Subcutaneous adipose tissue (tissue), 4 donors: ENCODE data around the gene PKM. TPM values are rescaled to one million over a fixed set of nuclear protein-coding genes. Genes with fewer than 3 reads are reported as not detected.

Experiments used
- total RNA-seq, 4 donors: library from RNA; depleted of rRNA; stranded (reverse); fragments of >200 nt; gene quantifications; one replicate each; pipeline ENCODE4 v1.1.0, GENCODE V29; 2016
- TF ChIP-seq, protein P1 (sequence below): fragments of 450-650 bp; IDR thresholded peaks from one replicate; pipeline ENCODE4 v1.5.1; 2016; ENCODE audit warnings: low read depth, mild to moderate bottlenecking, control low read depth, antibody characterized with exemption, moderate library complexity

Gene PKM
- total RNA-seq, 4 donors from 2014 or later, result 119 to 353 (median 168) TPM

DNA sequence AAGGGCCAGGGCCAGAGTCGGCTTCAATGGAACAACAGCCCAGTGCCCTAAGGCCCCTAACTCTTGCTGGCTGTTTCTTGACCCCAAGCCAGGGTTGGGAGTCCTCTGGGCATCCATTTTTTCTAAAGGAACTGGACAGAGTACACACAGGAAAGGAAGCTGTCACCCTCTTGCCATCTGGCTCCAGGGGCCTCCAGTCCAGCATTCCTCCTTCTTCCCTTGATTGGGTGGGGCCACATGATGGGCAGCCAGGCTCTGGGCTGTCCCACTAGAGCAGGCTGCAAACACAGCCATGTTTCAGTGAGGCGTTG is 31.8 kb downstream of the PKM start:
- TF ChIP-seq, protein P1, sequence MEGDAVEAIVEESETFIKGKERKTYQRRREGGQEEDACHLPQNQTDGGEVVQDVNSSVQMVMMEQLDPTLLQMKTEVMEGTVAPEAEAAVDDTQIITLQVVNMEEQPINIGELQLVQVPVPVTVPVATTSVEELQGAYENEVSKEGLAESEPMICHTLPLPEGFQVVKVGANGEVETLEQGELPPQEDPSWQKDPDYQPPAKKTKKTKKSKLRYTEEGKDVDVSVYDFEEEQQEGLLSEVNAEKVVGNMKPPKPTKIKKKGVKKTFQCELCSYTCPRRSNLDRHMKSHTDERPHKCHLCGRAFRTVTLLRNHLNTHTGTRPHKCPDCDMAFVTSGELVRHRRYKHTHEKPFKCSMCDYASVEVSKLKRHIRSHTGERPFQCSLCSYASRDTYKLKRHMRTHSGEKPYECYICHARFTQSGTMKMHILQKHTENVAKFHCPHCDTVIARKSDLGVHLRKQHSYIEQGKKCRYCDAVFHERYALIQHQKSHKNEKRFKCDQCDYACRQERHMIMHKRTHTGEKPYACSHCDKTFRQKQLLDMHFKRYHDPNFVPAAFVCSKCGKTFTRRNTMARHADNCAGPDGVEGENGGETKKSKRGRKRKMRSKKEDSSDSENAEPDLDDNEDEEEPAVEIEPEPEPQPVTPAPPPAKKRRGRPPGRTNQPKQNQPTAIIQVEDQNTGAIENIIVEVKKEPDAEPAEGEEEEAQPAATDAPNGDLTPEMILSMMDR, result no peak

DNA sequence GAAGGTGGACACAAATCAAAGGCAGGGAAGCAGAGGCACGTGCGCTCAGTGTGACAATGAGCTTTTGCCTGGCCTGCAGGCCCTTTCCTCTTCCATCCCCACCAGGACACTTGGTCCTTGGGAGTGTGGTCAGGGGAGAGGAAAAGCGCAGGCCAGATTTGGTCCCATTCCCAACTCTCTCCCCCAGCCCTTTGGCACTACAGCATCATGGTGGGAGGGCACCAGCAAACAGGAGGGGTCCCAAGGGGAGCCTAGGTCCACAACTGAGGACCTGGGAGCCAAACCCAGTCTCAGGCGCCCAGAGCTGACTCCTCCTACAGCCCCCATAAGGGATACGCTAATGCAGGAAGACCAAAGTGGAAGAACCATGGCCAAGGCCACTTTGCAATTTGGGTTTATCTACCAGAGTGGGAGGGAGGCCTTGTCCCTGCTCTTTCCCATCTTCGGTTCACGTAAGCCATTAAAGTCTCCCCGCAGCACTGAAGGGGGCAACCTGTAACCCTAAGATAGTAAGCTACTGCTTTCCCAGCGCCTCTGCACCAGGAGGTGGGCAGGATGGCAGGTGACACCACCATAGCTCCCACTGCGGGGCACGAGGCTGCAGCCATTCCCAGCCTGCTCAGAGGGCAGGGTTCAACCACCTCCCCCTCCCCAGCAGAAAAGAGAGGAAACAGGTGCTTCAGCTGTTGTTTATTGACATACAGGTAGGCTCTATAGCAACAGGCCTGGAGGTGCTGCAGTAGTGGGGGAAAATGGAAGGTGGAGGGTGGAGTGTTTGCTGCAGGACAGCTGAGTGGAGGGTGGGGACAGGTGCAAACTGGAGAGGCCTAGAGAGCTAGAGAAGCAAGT is 32.4 kb downstream of the PKM start:
- TF ChIP-seq, protein P1, result no peak

DNA sequence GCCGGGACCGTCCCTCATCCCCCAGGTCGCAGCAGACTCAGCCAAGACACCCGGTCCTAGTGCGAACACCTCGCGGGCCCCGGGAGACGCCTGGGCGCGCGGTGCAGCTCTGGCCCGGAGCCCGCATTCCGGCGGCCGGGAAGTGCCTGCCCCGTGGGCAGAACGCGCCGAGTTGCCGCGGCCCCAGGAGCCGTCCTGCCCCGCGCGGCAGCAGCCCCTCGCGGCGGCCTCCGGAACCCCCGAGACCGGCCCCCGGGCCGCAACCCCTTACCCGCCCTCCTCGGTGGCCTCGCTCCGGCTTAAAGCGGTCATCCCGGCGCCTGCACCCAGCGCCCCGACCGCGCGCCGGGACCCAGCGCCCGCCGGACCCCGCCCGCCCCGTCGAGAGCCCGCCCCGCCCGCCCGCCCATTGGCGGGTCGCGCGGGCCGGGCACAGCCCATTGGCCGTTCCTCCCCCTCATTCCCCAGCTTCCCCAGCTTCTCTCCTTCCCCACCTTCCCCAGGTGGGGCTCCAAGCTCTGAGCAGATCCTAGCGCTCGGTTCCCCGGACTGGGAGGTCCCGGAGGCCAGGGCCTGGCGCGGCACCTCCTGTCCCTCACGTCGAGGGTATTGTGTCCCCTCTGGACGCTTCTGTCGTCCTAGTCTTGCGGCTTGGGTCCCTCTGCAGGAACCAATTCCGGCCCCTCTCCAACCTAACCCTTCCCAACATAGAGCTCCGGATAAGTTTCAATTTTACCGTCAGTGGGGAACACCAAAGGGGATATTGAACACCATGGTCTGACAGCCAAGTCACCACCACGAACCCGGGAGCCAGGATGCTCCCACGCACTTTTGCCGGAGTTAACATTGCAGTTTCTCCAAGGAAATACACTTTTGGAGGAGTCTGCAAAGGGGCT is 33.3 kb downstream of the PKM start, which contains the start of gene GRAMD2A:
GRAMD2A (minus strand) TSS at position 328 of the 896 bp plus-strand sequence.
- TF ChIP-seq, protein P1, result no peak

GRCh38 chr15:72197041-72197459 is 33.9 kb downstream of the PKM start:
- TF ChIP-seq, protein P1, result no peak

- TF ChIP-seq, protein P1, result no peak
Measured at GRCh38 chr15:72196409-72197040, 34.5 kb downstream of the PKM start.

GRCh38 chr15:72195101-72195511 is 35.9 kb downstream of the PKM start:
- TF ChIP-seq, protein P1, result no peak
